ENCODE results near the gene SEZ6. TPM values are rescaled to one million over a fixed set of nuclear protein-coding genes. Genes with fewer than 3 reads are reported as not detected.
A peak's percentile ranks its signal among the peaks of the same experiment; 100 is the strongest.

The SEZ6 gene
- total and polyA plus RNA-seq, 4 experiments from 2014 or later: 0.41 to 0.81 TPM; not detected in 2

GRCh38 chr17:28953444-28954118 lies 52.3 kb downstream of the SEZ6 start:
- ChIA-PET CTCF (ENCODE audit: partially characterized antibody) (interaction anchor here (0.6 to 7.4 kb wide), 47 partner anchors 9 to 306 kb away, joined by 3 to 95 read pairs (median 4); partner anchors contain the start of genes FLOT2, MYO18A, NEK8 and PROCA1), POLR2A (ENCODE audit: partially characterized antibody) (interaction anchor here (0.9 to 9.9 kb wide), 14 partner anchors 10 to 340 kb away, joined by 3 to 257 read pairs (median 18); partner anchors contain the start of genes BLTP2, DHRS13, FAM222B and FLOT2)
- peaks cover 16% of the 10 kb centered on the region for H3K4me1 ChIP-seq (ENCODE audit: insufficient read depth, low read length)
- Mint-ChIP-seq H3K36me3 (peaks cover 0 to 14% of the 10 kb centered on the region in 2 donors), H3K9me3 (no peaks in the 10 kb centered on the region), H3K4me1 (peaks cover 0 to 7% (median 5%) of the 10 kb centered on the region in 4 donors), H3K27me3 (no peaks in the 10 kb centered on the region), H3K27ac (no peak overlapping the region), H3K4me3 (peak overlapping the region in 2 of 8 donors; percentile 50 to 68)
- peak; percentile 19 to 66 (median 37) for DNase-seq
- H3K27ac ChIP-seq (ENCODE audit: low read depth, low read length): peak overlapping the region; percentile 86
- H3K9me3 ChIP-seq (ENCODE audit: control insufficient read depth in 1 of 2, low read length in 2 of 2): no peaks in the 10 kb centered on the region
- H3K27me3 ChIP-seq (ENCODE audit: insufficient read depth, low read length): no peaks in the 10 kb centered on the region
- intact Hi-C loops (cut with micrococcal nuclease): loop anchor here (1.0 to 5.0 kb wide), 4 partner anchors 190 to 341 kb away; partner anchors contain the start of genes BLTP2, NUFIP2, SDF2 and SUPT6H
- no peaks in the 10 kb centered on the region for H3K36me3 ChIP-seq (ENCODE audit: insufficient read depth, low read length)
- H3K4me3 ChIP-seq (ENCODE audit: low read length in 2 of 2): no peak overlapping the region

GRCh38 chr17:28951991-28952975 lies 53.5 kb downstream of the SEZ6 start:
- no peaks in the 10 kb centered on the region for H3K36me3 ChIP-seq (ENCODE audit: insufficient read depth, low read length)
- no peaks in the 10 kb centered on the region for H3K27me3 ChIP-seq (ENCODE audit: insufficient read depth, low read length)
- Mint-ChIP-seq H3K4me1 (peaks cover 12 to 20% (median 18%) of the 10 kb centered on the region in 4 donors), H3K9me3 (no peaks in the 10 kb centered on the region), H3K36me3 (peaks cover 6 to 21% of the 10 kb centered on the region in 2 donors), H3K4me3 (no peak overlapping the region), H3K27ac (no peak overlapping the region), H3K27me3 (no peaks in the 10 kb centered on the region)
- DNase-seq: peak; percentile 94 to 99 (median 99)
- POLR2A ChIA-PET (ENCODE audit: partially characterized antibody): interaction anchor here (0.6 to 9.9 kb wide), 44 partner anchors 9 to 665 kb away, joined by 3 to 257 read pairs (median 4); partner anchors contain the start of genes ABHD15, BLTP2, DHRS13 and FAM222B
- peaks cover 29% of the 10 kb centered on the region for H3K4me1 ChIP-seq (ENCODE audit: insufficient read depth, low read length)
- peak overlapping the region; percentile 86 for H3K27ac ChIP-seq (ENCODE audit: low read depth, low read length)
- CTCF ChIA-PET (ENCODE audit: partially characterized antibody): interaction anchor here (0.7 to 7.4 kb wide), 35 partner anchors 13 to 305 kb away, joined by 3 to 95 read pairs (median 5); partner anchors contain the start of genes DHRS13, FLOT2, NEK8 and PROCA1
- H3K9me3 ChIP-seq (ENCODE audit: control insufficient read depth in 1 of 2, low read length in 2 of 2): no peaks in the 10 kb centered on the region
- peak overlapping the region; percentile 86 to 92 for H3K4me3 ChIP-seq (ENCODE audit: low read length in 2 of 2)
- intact Hi-C loops (cut with micrococcal nuclease): loop anchor here (1.0 to 5.0 kb wide), 10 partner anchors 49 to 343 kb away; partner anchors contain the start of genes BLTP2, DHRS13, FAM222B and NEK8

- H3K4me1 Mint-ChIP-seq: peaks cover 16 to 28% (median 23%) of the 10 kb centered on the region in 4 donors
- POLR2A ChIA-PET (ENCODE audit: partially characterized antibody): interaction anchor here (0.7 to 9.9 kb wide), 39 partner anchors 14 to 666 kb away, joined by 3 to 257 read pairs (median 4); partner anchors contain the start of genes ABHD15, BLTP2, DHRS13 and FAM222B
- H3K27me3 Mint-ChIP-seq: no peaks in the 10 kb centered on the region
- Histone ChIP-seq H3K27me3 (ENCODE audit: insufficient read depth, low read length) (no peaks in the 10 kb centered on the region), H3K27ac (ENCODE audit: low read depth, low read length) (peak within 1 kb of the TSS; percentile 86), H3K4me1 (ENCODE audit: insufficient read depth, low read length) (peaks cover 37% of the 10 kb centered on the region), H3K9me3 (ENCODE audit: control insufficient read depth in 1 of 2, low read length in 2 of 2) (no peaks in the 10 kb centered on the region), H3K4me3 (ENCODE audit: low read length in 2 of 2) (peak within 1 kb of the TSS; percentile 86 to 94), H3K36me3 (ENCODE audit: insufficient read depth, low read length) (no peaks in the 10 kb centered on the region)
- H3K27ac Mint-ChIP-seq: peak within 1 kb of the TSS; percentile 94 to 97 (median 97)
- peak; percentile 99 to 100 (median 100) for DNase-seq
- peak within 1 kb of the TSS; percentile 93 to 97 (median 96) for H3K4me3 Mint-ChIP-seq
- CTCF ChIA-PET (ENCODE audit: partially characterized antibody): interaction anchor here (0.7 to 7.4 kb wide), 12 partner anchors 14 to 304 kb away, joined by 3 to 95 read pairs (median 10); partner anchors contain the start of genes DHRS13, FLOT2, NEK8 and RPL23A
- intact Hi-C loops (cut with micrococcal nuclease): loop anchor here (2.0 to 5.0 kb wide), 3 partner anchors 109 to 304 kb away; partner anchors contain the start of genes BLTP2, FAM222B, SDF2 and SUPT6H
- H3K9me3 Mint-ChIP-seq: no peaks in the 10 kb centered on the region
- H3K36me3 Mint-ChIP-seq: peaks cover 6 to 24% of the 10 kb centered on the region in 2 donors
These were observed 54.3 kb downstream of the SEZ6 start, which contains the start of gene PHF12 for GRCh38 chr17:28951428-28951990. Gene PHF12, minus strand, starts transcription at chr17:28951518. Its CDS starts 558 bp downstream, at chr17:28950960.

GRCh38 chr17:28950752-28951427 lies 54.9 kb downstream of the SEZ6 start:
- H3K27me3 ChIP-seq (ENCODE audit: insufficient read depth, low read length): no peaks in the 10 kb centered on the region
- peak overlapping the region; percentile 94 to 97 (median 97) for H3K27ac Mint-ChIP-seq
- no peak for DNase-seq
- no peaks in the 10 kb centered on the region for H3K9me3 ChIP-seq (ENCODE audit: control insufficient read depth in 1 of 2, low read length in 2 of 2)
- intact Hi-C loops (cut with micrococcal nuclease): loop anchor here (2.0 to 5.0 kb wide), 3 partner anchors 108 to 304 kb away; partner anchors contain the start of genes BLTP2, FAM222B, SDF2 and SUPT6H
- H3K4me3 ChIP-seq (ENCODE audit: low read length in 2 of 2): peak overlapping the region; percentile 83 to 94
- no peaks in the 10 kb centered on the region for H3K9me3 Mint-ChIP-seq
- H3K4me3 Mint-ChIP-seq: peak overlapping the region; percentile 93 to 97 (median 96)
- H3K36me3 Mint-ChIP-seq: peaks cover 6 to 30% of the 10 kb centered on the region in 2 donors
- no peaks in the 10 kb centered on the region for H3K27me3 Mint-ChIP-seq
- ChIA-PET POLR2A (ENCODE audit: partially characterized antibody) (interaction anchor here (0.7 to 9.9 kb wide), 35 partner anchors 14 to 615 kb away, joined by 3 to 257 read pairs (median 10); partner anchors contain the start of genes BLTP2, DHRS13, FAM222B and FLOT2), CTCF (ENCODE audit: partially characterized antibody) (interaction anchor here (1.0 to 7.4 kb wide), 9 partner anchors 25 to 231 kb away, joined by 5 to 95 read pairs (median 15); partner anchors contain the start of genes DHRS13, NEK8, RPL23A and TLCD1)
- H3K27ac ChIP-seq (ENCODE audit: low read depth, low read length): peak overlapping the region; percentile 82
- H3K36me3 ChIP-seq (ENCODE audit: insufficient read depth, low read length): no peaks in the 10 kb centered on the region
- H3K4me1 Mint-ChIP-seq: peaks cover 22 to 34% (median 29%) of the 10 kb centered on the region in 4 donors
- peaks cover 43% of the 10 kb centered on the region for H3K4me1 ChIP-seq (ENCODE audit: insufficient read depth, low read length)

GRCh38 chr17:28950017-28950751 lies 55.6 kb downstream of the SEZ6 start:
- Histone ChIP-seq H3K36me3 (ENCODE audit: insufficient read depth, low read length) (no peaks in the 10 kb centered on the region), H3K27me3 (ENCODE audit: insufficient read depth, low read length) (no peaks in the 10 kb centered on the region), H3K4me1 (ENCODE audit: insufficient read depth, low read length) (peaks cover 50% of the 10 kb centered on the region), H3K4me3 (ENCODE audit: low read length in 2 of 2) (peak overlapping the region; percentile 83 to 94), H3K27ac (ENCODE audit: low read depth, low read length) (peak overlapping the region; percentile 82), H3K9me3 (ENCODE audit: control insufficient read depth in 1 of 2, low read length in 2 of 2) (no peaks in the 10 kb centered on the region)
- H3K9me3 Mint-ChIP-seq: no peaks in the 10 kb centered on the region
- peaks cover 6 to 35% of the 10 kb centered on the region in 2 donors for H3K36me3 Mint-ChIP-seq
- ChIA-PET POLR2A (ENCODE audit: partially characterized antibody) (interaction anchor here (0.5 to 9.9 kb wide), 24 partner anchors 13 to 1243 kb away, joined by 3 to 257 read pairs (median 8); partner anchors contain the start of genes ALDOC, BLTP2, DHRS13 and FAM222B), CTCF (ENCODE audit: partially characterized antibody) (interaction anchor here (0.8 to 7.4 kb wide), 10 partner anchors 13 to 222 kb away, joined by 3 to 95 read pairs (median 11); partner anchors contain the start of genes DHRS13, NEK8 and TLCD1)
- peak overlapping the region; percentile 93 to 97 (median 96) for H3K4me3 Mint-ChIP-seq
- H3K27ac Mint-ChIP-seq: peak overlapping the region; percentile 94 to 97 (median 97)
- H3K27me3 Mint-ChIP-seq: no peaks in the 10 kb centered on the region
- intact Hi-C loops (cut with micrococcal nuclease): loop anchor here (2.0 to 5.0 kb wide), 3 partner anchors 107 to 303 kb away; partner anchors contain the start of genes BLTP2, FAM222B, SDF2 and SUPT6H
- H3K4me1 Mint-ChIP-seq: peaks cover 27 to 41% (median 35%) of the 10 kb centered on the region in 4 donors
- peak; percentile 56 to 86 (median 63) for DNase-seq

Data from CD4-positive, alpha-beta memory T cell (primary cell).